HepG2 (cell line): ENCODE data around the gene DCP1B.

ENCODE experiments used
- ESRRA ChIP-seq: sonication (generic); formaldehyde crosslinking; IDR thresholded peaks from 2 replicates; pipeline ENCODE4 v1.5.1; 2020; ENCODE audit warnings: mild to moderate bottlenecking, low read depth, missing genetic modification reagents
- GABPA ChIP-seq, 2 experiments: IDR thresholded peaks; 2 replicates each; pipeline ENCODE4 v1.6.1; 2011 to 2016; ENCODE audit warnings: low read depth in 2 of 2, low read length in 1 of 2, missing biosample characterization in 1 of 2, missing genetic modification characterization in 1 of 2
- GABPB1 ChIP-seq: IDR thresholded peaks from 2 replicates; pipeline ENCODE4 v1.6.1; 2016; ENCODE audit warnings: mild to moderate bottlenecking, missing genetic modification reagents, moderate library complexity, missing compliant biosample characterization
- KAT2B ChIP-seq: fragments of 150-350 bp; IDR thresholded peaks from 2 replicates; pipeline ENCODE4 v1.6.1; 2014; ENCODE audit warnings: low read depth, low read length, borderline replicate concordance
- KLF6 ChIP-seq: IDR thresholded peaks from 2 replicates; pipeline ENCODE4 v1.8.0; 2016; ENCODE audit warnings: missing biosample characterization, missing genetic modification reagents
- STAT5B ChIP-seq: sonication (generic); formaldehyde crosslinking; IDR thresholded peaks from 2 replicates; pipeline ENCODE4 v1.4.0; 2020; ENCODE audit warnings: missing genetic modification reagents
- ZNF136 ChIP-seq: sonication (generic); formaldehyde crosslinking; IDR thresholded peaks from 2 replicates; pipeline ENCODE4 v1.8.1; 2022; ENCODE audit warnings: low read depth, mild to moderate bottlenecking, moderate library complexity, missing genetic modification reagents
- TF ChIP-seq, protein P1 (sequence below): sonication (generic); formaldehyde crosslinking; IDR thresholded peaks from 2 replicates; pipeline ENCODE4 v1.4.0; 2020; ENCODE audit warnings: missing genetic modification reagents
- TF ChIP-seq, protein P2 (sequence below): sonication (generic); formaldehyde crosslinking; IDR thresholded peaks from 2 replicates; pipeline ENCODE4 v1.4.0; 2020; ENCODE audit warnings: missing genetic modification reagents
- TF ChIP-seq, protein P3 (sequence below): sonication (generic); formaldehyde crosslinking; IDR thresholded peaks from 2 replicates; pipeline ENCODE4 v1.8.1; 2023; ENCODE audit warnings: mild to moderate bottlenecking, missing genetic modification reagents
- TF ChIP-seq, protein P4 (sequence below): sonication (generic); formaldehyde crosslinking; IDR thresholded peaks from 2 replicates; pipeline ENCODE4 v1.5.0; 2020; ENCODE audit warnings: mild to moderate bottlenecking, missing genetic modification reagents, moderate library complexity
- TF ChIP-seq, protein P5 (sequence below): sonication (generic); formaldehyde crosslinking; IDR thresholded peaks from 2 replicates; pipeline ENCODE4 v1.4.0; 2020; ENCODE audit warnings: missing genetic modification reagents

DNA sequence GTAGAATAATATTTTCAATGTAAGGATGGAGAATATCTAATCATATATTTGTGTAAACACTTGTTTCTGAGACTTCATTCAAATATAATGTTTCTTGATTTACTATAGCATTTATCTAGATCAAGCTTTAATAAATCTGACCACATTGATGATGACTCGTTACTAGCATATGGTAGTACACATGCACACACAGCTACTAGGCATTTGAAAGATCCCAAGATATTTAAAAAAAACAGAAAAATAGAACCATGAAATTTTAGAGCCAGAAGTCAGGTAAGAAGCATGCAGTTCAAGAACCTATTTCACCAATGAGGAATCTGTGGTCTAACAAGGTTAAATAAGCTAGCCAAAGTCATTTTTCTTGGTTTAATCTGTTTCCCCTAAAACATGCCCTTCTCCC is 32.0 kb downstream of the DCP1B start:
- TF ChIP-seq KLF6 (CRISPR knock-in tag) (no peak), ZNF136 (CRISPR knock-in tag) (no peak), GABPA (IDR thresholded peaks at IDR 0.05; ENCODE audit: low read depth, low read length) (no peak), GABPA (CRISPR knock-in tag; IDR thresholded peaks at IDR 0.05; ENCODE audit: low read depth) (no peak), GABPB1 (CRISPR knock-in tag) (no peak), ESRRA (no peak), STAT5B (CRISPR knock-in tag) (no peak), KAT2B (no peak)
- TF ChIP-seq, protein P1, sequence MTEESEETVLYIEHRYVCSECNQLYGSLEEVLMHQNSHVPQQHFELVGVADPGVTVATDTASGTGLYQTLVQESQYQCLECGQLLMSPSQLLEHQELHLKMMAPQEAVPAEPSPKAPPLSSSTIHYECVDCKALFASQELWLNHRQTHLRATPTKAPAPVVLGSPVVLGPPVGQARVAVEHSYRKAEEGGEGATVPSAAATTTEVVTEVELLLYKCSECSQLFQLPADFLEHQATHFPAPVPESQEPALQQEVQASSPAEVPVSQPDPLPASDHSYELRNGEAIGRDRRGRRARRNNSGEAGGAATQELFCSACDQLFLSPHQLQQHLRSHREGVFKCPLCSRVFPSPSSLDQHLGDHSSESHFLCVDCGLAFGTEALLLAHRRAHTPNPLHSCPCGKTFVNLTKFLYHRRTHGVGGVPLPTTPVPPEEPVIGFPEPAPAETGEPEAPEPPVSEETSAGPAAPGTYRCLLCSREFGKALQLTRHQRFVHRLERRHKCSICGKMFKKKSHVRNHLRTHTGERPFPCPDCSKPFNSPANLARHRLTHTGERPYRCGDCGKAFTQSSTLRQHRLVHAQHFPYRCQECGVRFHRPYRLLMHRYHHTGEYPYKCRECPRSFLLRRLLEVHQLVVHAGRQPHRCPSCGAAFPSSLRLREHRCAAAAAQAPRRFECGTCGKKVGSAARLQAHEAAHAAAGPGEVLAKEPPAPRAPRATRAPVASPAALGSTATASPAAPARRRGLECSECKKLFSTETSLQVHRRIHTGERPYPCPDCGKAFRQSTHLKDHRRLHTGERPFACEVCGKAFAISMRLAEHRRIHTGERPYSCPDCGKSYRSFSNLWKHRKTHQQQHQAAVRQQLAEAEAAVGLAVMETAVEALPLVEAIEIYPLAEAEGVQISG (CRISPR knock-in tag) = no peak
- TF ChIP-seq, protein P2, sequence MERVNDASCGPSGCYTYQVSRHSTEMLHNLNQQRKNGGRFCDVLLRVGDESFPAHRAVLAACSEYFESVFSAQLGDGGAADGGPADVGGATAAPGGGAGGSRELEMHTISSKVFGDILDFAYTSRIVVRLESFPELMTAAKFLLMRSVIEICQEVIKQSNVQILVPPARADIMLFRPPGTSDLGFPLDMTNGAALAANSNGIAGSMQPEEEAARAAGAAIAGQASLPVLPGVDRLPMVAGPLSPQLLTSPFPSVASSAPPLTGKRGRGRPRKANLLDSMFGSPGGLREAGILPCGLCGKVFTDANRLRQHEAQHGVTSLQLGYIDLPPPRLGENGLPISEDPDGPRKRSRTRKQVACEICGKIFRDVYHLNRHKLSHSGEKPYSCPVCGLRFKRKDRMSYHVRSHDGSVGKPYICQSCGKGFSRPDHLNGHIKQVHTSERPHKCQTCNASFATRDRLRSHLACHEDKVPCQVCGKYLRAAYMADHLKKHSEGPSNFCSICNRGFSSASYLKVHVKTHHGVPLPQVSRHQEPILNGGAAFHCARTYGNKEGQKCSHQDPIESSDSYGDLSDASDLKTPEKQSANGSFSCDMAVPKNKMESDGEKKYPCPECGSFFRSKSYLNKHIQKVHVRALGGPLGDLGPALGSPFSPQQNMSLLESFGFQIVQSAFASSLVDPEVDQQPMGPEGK (CRISPR knock-in tag) = no peak
- TF ChIP-seq, protein P3, sequence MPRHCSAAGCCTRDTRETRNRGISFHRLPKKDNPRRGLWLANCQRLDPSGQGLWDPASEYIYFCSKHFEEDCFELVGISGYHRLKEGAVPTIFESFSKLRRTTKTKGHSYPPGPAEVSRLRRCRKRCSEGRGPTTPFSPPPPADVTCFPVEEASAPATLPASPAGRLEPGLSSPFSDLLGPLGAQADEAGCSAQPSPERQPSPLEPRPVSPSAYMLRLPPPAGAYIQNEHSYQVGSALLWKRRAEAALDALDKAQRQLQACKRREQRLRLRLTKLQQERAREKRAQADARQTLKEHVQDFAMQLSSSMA (CRISPR knock-in tag) = no peak
- TF ChIP-seq, protein P4, sequence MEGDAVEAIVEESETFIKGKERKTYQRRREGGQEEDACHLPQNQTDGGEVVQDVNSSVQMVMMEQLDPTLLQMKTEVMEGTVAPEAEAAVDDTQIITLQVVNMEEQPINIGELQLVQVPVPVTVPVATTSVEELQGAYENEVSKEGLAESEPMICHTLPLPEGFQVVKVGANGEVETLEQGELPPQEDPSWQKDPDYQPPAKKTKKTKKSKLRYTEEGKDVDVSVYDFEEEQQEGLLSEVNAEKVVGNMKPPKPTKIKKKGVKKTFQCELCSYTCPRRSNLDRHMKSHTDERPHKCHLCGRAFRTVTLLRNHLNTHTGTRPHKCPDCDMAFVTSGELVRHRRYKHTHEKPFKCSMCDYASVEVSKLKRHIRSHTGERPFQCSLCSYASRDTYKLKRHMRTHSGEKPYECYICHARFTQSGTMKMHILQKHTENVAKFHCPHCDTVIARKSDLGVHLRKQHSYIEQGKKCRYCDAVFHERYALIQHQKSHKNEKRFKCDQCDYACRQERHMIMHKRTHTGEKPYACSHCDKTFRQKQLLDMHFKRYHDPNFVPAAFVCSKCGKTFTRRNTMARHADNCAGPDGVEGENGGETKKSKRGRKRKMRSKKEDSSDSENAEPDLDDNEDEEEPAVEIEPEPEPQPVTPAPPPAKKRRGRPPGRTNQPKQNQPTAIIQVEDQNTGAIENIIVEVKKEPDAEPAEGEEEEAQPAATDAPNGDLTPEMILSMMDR (CRISPR knock-in tag) = no peak
- TF ChIP-seq, protein P5, sequence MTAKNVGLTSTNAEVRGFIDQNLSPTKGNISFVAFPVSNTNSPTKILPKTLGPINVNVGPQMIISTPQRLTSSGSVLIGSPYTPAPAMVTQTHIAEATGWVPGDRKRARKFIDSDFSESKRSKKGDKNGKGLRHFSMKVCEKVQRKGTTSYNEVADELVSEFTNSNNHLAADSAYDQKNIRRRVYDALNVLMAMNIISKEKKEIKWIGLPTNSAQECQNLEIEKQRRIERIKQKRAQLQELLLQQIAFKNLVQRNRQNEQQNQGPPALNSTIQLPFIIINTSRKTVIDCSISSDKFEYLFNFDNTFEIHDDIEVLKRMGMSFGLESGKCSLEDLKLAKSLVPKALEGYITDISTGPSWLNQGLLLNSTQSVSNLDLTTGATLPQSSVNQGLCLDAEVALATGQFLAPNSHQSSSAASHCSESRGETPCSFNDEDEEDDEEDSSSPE (CRISPR knock-in tag) = no peak
